SW 1271 (cell line): ENCODE measurements around the gene QRSL1.
"Not testable (repeated sequence)": the region's sequence is repeated elsewhere in the genome, so short reads cannot be mapped to it uniquely, and the experiment has no call there.

ENCODE experiments used
- DNase-seq, 2 experiments: peaks; one replicate each; lab custom pipeline; 2025; lab: John Stamatoyannopoulos, UW

Gene QRSL1

GRCh38 chr6:106674541-106675229 is 45.3 kb downstream of the QRSL1 start:
- DNase-seq, result no peak

GRCh38 chr6:106677282-106677681 is 47.9 kb downstream of the QRSL1 start:
- no peak for DNase-seq

GRCh38 chr6:106684011-106684410 is 54.6 kb downstream of the QRSL1 start:
- no peak for DNase-seq

GRCh38 chr6:106685833-106686232 is 56.5 kb downstream of the QRSL1 start:
- no peak for DNase-seq

GRCh38 chr6:106688177-106688951 is 59.0 kb downstream of the QRSL1 start:
- DNase-seq, result no peak

GRCh38 chr6:106692112-106692818 is 62.9 kb downstream of the QRSL1 start:
- no peak for DNase-seq

- DNase-seq, result no peak
Observed at GRCh38 chr6:106692819-106693208, 63.4 kb downstream of the QRSL1 start.

- no peak for DNase-seq
Observed at GRCh38 chr6:106693418-106693817, 64.0 kb downstream of the QRSL1 start.

GRCh38 chr6:106694343-106694742 is 65.0 kb downstream of the QRSL1 start:
- DNase-seq, result no peak

- no peak for DNase-seq
Observed at GRCh38 chr6:106700581-106700980, 71.2 kb downstream of the QRSL1 start.

- DNase-seq, result not testable (repeated sequence)
Observed at GRCh38 chr6:106701201-106701600, 71.8 kb downstream of the QRSL1 start.

GRCh38 chr6:106702046-106702445 is 72.7 kb downstream of the QRSL1 start:
- no peak for DNase-seq

GRCh38 chr6:106702451-106703110 is 73.2 kb downstream of the QRSL1 start:
- DNase-seq, result no peak

GRCh38 chr6:106704327-106704726 is 74.9 kb downstream of the QRSL1 start:
- no peak for DNase-seq

GRCh38 chr6:106705156-106705555 is 75.8 kb downstream of the QRSL1 start:
- no peak for DNase-seq

- DNase-seq, result no peak
Observed at GRCh38 chr6:106710580-106710979, 81.2 kb downstream of the QRSL1 start.

GRCh38 chr6:106714281-106714680 is 84.9 kb downstream of the QRSL1 start:
- DNase-seq, result no peak

- DNase-seq, result no peak
Observed at GRCh38 chr6:106715922-106716321, 86.5 kb downstream of the QRSL1 start.

GRCh38 chr6:106716966-106717365 is 87.6 kb downstream of the QRSL1 start:
- DNase-seq, result no peak
